Stimulated activated CD4-positive, alpha-beta T cell treated with anti-CD3 and anti-CD28 coated beads, Interleukin-15, amount 100 ng/mL, for 48 hours (primary cell): ENCODE measurements around the gene GFRA1.

ENCODE experiments used
- DNase-seq, 2 donors: peaks; one replicate each; pipeline ENCODE4 v3.0.0-alpha.2; 2020; ENCODE audit warnings: low read depth in 2 of 2

The GFRA1 gene

DNA sequence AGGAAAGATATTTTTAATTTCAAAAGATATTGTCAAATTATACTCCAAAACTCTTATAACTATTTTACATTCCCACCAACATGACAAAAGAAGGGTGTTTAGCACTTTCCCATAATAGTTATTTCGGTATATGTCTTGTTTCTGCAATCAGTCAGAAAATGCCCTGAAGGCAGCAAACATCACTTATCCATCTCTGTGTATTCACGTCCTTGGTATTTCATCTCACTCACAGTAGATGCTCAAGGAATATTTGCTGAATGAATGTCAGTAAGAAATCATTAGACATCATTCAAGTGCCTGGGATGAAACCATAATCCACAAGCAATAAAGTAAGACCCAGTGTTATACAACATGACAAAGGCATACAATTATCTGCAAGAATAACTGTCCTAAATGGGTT lies 112.7 kb downstream of the GFRA1 start:
- no peak for DNase-seq

DNA sequence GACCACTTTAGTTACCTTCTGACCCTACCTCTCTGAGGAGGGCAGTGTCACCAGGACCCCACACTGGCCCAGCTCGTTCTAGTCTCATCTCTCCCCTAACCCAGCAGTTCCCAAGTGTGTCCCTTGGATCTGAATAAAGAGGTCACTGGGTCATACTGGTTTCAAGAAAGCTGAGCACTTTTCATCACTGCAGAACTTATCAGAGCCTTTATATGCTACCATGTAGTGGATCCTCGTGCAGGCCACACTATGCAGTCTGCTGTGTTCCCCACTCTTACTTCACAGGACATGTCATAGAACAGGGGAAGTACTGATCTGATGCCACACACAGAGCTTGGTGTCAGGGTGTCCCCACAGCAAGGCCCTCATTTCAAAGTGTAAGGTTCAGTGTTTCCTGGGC lies 113.8 kb downstream of the GFRA1 start:
- no peak for DNase-seq

DNA sequence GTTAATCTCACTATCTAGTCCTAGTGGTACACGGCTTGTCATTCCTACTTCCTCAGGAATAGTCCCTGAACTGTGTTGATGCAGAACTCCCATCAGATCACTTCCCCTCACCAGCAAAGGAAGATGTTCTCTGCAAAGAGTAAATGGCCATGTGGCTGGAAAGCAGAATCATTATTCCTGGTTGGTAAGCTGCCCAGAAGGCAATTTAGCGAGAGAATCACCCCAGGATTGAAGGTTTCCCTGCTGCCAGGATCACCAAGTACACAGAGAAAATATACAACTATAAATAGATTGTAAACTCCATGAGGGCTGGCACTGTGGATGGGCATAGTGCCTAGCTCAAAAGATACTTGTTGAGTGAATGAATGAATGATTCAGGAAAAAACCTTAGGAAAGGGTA lies 115.0 kb downstream of the GFRA1 start:
- no peak for DNase-seq

DNA sequence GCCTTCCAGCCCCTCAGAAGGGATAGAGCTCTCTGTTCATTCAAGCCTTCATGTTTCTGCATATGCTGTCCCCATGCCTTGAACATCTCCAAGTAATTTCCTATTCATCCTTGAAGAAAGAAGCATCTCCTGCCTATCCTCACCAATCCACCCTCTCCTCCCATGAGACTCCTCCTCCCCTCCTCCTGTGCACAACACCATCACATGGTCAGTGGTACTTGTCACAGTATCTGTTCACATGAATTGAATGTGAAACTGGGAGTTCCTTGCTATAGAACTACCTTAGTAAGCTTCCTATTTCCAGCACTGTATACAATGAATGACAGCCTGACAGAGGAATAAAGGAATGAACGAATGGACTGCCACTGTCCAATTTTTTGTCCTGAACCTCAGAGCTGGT lies 115.5 kb downstream of the GFRA1 start:
- DNase-seq, result no peak

DNA sequence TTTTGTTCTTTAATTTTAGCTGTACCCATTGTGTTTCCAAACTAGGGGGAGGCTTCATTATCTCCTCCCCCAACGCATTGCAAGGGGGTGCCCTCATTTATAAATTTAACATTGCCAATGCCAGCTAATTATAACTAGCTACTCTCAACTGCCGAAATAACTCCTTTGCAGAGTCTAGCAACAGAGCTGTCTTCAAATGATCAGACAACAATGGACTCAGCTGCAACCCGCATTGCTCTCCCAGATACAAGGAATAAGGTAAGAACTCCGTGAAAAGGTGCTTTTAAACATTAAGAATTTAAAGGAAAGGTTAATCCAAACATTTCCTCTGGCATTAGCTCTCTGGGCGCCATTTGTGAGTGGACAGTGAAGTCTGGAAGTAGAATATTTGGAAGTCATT lies 116.2 kb downstream of the GFRA1 start:
- DNase-seq, result no peak

DNA sequence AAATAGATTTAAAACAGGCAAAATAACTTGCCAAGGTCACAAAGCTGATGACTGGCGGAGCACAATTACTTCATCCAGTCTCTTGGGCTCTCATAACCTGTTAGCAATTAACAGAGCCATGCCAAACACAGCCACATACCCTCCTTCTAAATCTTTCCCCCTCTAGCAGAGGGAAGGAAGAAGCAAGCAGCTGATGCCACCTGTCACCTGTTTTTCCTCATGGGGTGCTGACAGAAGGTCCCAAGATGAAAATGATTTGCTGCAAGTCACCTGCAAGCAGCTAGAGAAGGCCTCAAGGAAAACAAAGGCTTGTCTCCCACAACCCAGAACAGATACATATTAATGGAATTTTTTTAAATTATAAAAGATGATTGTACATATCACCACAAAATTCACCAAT lies 117.8 kb downstream of the GFRA1 start:
- no peak for DNase-seq

DNA sequence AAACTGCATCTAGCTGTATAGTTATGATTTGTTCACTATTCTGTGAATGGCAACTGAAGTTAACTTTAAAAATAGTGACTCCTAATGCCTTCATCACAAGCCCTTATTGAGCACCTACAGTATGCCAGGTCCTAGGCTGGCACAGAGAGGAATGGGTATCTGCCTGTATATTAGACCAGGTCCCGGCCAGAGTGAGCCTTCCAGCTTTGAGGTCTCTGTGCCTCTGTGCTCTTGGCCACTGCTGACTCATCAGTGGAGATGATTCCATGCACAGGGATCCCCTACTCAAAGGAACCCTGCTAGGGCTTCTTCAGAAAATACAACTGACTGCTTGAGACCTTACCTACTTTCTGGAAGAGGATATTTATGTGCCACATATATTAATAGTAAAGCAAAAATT lies 118.4 kb downstream of the GFRA1 start:
- no peak for DNase-seq

DNA sequence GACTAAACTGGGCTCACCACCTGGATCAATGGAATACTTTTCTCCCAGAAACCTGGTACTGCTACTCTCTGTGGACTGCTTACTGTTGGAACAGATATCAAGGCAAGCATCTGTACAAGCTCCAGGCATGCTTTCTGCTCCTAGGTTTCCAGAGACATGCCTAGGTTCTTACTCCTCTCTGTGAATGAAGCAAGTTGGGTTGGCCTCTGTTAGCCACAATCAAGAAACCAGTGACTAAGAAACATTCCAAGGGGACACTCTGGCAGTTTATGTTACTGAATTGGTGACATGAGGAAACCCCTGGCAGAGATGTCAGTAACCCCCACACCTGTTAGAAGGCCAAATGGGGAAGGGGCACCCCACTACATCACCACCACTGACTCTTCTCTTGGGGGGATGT lies 121.9 kb downstream of the GFRA1 start:
- DNase-seq, result no peak

DNA sequence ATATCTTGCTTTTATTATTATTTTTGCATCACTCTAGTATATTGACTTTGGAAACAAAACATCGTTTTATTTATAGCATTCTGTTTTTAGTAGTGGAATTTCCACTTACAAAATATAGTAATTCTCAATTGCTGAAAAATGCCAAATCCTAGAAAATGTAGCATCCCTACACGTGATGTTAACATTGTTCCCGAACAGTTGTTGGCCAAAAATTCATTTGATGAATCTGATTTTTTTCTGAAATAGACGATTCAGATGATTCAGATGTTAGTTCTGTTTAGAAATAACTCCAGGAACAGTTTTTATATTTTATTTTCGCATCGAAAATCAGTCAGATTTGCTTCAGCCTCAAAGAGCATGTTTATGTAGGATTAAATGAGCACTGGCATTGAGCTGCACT lies 122.4 kb downstream of the GFRA1 start:
- no peak for DNase-seq

DNA sequence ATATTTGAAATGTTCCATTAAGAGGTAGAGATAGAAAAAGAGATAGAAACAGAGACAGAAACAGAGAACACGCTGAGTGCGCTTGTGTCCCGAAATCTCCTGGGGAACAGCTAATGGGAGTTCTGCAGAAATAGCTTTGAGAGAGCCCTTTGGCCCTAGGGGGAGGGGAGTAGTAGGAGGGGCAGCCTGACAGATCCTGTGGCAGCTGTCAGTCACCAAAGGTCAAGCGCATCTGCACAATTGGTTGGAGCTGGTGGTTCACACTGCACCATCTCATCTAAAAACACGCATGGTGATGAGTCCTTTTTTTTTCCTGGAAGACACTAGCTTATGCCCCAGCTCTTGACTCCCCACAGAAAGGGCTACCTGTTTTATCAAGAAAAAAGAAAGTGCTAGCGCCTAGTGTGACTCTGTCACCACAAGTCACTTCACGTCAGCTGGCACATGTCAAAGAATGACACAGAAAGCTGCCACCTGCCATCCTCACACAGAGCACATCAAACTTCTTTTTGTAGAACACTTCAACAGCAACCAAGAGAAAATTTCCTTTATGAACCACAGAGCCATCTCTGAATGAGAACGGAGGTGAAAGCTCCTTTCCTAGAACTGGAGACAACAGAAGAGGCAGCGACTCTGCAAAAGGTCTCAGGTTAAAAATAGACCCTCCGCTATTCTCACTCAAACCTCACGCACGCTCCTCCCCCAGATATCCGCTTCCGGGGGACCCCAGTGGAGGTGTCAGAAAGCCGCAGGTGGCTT lies 125.7 kb downstream of the GFRA1 start:
- DNase-seq, result peak in 1 of 2 donors; percentile 1

DNA sequence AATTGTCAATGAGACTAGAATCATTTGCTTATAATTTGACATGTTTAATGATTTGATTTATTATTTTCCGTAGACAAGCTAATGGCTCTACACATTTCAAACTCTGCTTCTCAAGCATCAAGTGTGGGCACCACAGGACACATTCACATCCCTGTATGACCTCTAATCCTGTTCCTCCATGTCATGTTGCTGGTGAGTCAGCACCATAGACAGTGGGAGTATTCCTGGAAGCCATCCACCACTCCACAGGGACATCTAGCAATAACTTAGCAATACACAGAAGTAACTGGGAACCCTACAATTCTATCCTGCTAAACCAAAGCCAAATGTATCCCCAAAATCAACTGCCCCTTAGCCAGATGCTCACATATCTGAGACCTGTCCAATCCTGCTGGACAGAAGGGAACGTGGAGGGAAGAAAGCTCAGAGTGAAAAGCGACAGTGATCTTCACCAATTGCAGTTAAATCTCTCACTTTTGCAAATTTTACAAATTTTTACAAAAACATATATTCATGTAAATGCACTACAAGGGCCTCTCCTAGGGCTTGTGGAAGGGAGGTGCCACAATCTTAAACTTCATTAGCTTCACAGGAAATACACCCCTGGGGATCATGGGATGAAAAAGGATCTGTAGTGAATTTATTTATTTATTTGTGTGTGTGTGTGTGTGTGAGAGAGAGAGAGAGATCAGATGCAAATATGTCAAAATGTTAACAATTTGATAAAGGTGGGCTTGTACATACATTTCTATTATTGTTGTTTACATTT lies 126.5 kb downstream of the GFRA1 start:
- no peak for DNase-seq

DNA sequence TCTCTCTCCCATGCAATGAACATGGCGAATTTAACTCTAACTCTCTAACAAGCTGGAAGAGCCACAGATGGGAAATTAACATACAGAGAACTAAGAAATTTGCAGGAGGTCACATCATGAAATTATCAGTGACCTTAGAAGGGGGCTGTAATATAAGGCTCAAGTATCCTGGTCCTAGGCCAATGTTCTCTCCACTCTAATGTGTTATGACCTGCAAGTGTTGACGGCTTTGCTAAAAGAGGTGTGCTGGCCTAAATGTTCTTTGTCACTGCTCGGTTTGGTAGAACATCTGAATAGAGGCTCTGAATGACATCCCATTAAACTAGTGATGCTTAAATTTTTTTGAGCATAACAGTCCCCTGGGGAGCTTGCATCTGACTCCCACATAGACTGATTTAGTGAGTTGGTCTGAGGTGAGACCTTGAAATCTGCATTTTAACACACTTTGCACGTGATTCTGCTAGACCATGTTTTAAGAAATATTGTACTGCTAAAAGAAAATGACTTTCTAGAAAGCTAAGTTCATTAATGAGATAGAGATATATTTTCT lies 129.3 kb downstream of the GFRA1 start:
- DNase-seq, result no peak

DNA sequence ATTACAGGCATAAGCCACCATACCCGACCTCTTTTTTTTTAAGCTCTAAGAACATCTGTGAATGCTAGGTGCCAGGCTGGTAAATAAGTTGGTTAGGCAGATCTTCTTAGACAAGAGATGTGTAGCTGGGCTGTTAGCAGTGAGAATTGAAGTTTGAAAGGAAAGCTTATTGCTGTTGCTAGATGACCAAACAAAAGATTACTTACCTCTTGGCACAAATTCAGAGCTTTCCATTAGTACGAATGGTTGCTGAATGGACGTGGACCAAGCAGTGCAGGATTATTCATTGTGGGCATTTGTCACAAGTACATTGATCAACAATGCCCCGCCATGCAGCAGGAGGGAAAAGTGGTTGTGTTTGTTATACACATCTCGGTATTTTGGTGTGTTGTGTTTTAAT lies 131.2 kb downstream of the GFRA1 start:
- DNase-seq, result no peak

DNA sequence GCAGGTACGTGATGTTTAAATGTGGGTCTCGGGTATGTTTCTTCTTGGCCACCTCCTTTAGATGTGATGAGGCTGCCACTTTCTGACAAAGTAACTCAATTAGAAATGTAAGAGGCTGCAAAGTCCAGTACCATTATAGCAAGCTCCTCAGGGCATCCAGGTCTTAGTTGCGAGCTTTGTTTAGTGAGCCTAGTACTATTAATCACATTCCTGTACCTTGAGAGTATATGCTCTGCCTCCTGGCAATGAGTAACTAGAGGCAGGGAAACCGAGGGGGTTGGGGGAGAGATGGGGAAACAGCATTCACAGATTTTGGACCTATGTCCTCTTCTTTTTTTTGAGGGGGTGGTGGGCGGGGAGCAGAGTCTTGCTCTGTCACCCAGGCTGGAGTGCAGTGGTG lies 131.8 kb downstream of the GFRA1 start:
- no peak for DNase-seq

DNA sequence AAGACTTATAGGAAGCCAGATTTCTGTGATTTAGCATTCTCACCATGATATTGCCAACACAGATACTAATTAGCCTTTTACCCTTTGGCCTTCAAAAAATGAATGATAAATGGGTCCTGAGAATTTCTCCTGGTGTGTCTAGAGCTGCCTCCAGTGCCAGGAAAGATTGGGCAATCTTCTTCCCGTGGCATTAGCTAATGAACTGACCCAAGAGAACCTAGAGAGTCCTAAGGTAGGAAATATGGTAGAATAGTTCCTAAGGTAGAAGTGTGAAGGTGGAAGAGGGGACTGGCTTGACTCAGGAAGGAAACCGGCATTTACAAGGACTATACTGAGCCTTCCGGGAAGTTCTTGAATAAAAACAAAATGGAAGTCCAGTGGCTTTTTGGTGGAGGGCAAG lies 133.1 kb downstream of the GFRA1 start:
- DNase-seq, result no peak

DNA sequence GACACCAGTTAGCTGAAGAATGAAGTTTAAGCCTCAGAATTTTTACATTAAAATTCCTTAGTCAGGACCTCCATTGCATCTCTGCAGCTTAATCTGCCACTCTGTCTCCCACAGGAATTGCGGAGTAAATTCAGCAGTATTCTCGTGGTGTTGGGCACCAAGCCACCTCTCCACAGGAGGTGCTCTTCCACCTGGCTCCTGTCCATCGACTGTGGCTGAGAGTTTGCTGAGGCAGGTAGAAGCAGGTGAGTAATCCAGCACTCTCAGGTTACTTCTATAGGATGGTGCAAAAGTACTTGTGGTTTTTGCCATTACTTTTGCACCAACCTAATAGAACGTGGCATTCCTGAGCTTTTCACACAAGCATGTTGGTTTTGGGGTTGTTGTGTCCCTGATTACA lies 134.1 kb downstream of the GFRA1 start:
- DNase-seq, result no peak

DNA sequence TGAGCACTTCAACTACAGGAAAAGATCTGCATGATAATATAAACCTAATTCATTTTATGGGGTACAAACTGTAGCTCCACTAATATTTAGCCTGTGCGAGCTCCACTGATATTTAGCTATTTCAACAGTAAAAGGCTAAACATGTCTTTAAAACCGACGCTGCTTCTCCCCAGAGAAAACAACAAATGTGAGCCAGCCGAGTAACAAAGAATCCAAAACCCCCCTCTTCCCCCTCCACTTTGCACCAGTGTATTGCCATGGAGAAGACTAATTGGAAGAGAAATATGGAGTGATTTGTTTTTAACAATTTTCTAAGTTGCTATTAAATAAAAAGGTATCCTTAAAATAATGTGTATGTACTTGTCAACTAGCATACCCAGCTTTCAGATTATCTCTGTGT lies 136.7 kb downstream of the GFRA1 start:
- no peak for DNase-seq

DNA sequence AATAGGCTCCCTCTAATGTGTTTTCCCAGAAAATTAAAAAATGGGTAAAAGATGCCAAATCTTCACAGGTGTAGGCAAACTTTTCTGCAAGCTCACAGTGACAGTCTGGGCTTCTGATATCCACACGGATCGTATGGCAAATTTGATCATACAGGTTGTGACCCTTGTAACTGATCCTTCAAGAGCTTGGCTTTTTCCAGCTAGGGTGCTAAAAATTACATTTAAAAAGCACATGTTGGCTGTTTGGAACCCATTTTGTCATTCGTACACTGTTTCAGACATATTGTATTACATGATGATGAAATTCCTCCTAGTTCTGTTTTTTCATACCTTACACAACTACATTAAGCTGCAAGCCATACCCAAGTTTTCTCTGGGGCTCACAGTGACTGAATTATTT lies 138.7 kb downstream of the GFRA1 start:
- no peak for DNase-seq

DNA sequence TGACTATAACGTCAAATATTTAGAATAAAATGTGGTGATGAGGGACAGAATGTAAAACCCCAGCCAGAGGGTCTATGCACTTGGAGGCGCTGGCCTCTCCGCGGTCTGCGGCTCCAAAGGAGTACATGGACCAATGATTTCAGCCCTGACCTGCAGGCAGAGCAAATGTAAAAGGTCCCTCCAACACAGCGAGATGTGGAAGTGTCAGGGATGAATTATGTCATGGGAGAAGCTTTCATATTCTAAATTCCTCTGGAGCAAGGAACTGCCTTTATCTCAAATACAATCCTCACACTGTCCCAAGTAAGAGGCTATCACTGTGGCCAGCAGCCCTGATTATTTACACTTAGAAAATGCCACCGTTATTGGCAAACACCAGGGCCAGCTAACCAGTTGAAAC lies 139.4 kb downstream of the GFRA1 start:
- DNase-seq, result no peak

DNA sequence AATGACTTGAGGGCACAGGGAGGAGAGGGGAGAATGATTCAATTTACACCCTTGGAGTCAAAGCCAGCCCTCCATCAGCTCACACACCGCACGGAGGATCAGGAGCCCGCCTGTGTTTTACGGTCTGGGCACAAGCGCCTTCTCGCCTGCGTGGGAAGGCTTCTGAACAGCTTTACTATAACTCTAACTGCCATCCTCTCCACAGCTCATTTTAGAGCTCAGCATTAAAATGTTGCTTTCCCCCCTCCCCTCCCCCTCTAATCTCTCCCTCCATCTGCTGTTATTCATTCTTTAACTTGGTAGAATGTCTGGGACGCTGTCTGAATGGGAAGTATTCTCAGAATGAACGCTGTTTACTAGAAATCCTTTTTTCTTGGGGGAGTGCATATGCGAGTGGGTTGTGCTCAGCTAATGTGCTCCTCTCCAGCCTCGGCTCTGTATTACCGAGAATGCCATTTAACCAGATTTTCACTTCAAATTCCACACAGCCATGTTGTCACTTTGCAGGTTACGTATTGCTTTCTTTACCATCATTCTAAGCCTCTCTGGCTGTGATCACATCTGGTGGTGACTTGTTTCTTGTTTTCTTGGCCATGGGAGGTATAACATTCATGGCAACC lies 140.1 kb downstream of the GFRA1 start:
- DNase-seq, result no peak

DNA sequence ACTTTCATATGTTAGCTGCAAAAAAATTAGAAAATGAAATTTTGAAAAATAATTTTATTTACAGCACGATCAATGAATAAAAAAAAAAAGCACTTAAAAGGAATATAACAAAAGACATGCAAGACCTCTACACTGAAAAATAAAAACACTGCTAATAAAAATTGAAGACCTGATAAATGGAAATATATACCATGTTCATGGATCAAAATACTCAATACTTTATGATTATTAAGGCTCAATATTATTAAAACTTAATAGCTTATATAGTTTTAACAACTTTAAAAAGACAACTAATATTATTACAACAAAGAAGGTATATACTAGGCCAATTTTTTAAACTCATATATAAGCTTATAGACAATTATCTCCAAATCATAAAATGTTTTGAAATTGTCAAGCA lies 143.0 kb downstream of the GFRA1 start:
- no peak for DNase-seq

DNA sequence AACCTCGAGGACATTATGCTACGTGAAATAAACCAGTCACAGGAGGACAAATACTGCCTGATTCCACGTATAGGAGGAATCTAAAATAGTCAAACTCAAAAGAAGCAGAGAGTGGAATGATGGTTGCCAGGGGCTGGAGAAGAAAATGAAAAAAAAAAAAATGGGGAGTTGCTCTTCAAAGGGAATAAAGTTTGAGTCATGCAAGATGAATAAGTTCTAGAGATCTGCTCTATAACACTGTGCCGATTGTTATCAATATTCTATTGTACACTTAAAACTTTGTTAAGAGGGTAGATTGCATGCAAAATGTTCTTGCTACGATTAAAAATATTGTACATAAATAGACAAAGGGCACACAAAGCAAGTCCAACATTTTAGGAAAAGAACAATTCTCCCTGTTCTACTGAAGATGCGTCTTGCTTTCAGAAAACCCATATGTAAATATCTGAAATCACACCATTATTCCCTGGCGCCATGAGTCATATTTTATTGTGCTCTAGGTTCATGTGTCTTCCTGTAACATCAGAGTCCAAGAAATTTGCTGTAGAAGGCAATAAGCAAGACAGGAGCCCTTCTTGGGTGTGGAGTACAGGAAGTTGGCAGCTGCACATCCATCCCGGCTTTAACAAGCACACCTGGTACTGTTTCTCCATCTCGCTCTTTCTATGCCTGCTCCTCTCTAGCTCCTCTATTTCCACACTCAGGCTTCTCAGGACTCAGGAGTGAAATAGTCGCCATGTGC lies 145.9 kb downstream of the GFRA1 start:
- DNase-seq, result no peak
